ENCODE results near the gene SLC39A10.
"Not testable (repeated sequence)": the region's sequence is repeated elsewhere in the genome, so short reads cannot be mapped to it uniquely, and the experiment has no call there.

Gene SLC39A10

GRCh38 chr2:195645413-195645812 is 11.6 kb upstream of the SLC39A10 start:
- DNase-seq (ENCODE audit: low spot score), result no peak

GRCh38 chr2:195646424-195646823 is 10.6 kb upstream of the SLC39A10 start:
- no peak for DNase-seq (ENCODE audit: low spot score)

DNA sequence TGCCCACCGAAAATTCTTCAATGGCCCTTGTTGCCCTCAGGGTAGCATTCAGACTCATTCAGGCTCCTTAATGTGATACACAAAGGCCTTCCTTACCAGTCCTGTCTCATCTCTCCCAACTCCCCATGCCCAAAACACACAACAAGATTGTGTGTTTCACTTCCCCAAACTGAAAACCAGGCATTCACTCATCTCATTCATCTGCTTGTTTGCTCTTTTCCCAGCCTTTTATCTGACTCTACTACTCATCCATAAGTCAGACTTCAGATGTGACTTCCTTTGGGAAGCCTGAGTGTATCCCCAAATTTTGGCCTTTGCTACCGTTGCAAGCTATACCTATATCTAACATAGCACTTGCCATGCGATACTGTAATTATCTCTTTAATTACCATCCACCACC is 9.7 kb upstream of the SLC39A10 start:
- DNase-seq (ENCODE audit: low spot score), result no peak

DNA sequence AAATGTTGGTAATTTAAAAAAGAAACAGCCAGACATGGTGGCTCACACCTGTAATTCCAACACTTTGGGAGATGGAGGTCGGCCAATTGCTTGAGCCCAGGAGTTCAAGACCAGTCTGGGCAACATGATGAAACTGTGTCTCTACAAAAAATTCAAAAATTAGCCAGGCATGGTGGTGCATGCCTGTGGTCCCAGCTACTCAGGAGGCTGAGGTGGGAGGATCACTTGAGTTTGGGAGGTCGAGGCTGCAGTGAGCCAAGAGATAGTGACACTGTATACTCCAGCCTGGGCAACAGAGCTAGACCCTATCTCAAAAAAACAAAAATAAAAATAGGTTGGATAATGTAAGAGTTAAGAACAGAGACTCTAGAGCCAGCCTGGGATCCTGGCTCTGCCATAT is 8.7 kb upstream of the SLC39A10 start:
- not testable (repeated sequence) for DNase-seq (ENCODE audit: low spot score)

DNA sequence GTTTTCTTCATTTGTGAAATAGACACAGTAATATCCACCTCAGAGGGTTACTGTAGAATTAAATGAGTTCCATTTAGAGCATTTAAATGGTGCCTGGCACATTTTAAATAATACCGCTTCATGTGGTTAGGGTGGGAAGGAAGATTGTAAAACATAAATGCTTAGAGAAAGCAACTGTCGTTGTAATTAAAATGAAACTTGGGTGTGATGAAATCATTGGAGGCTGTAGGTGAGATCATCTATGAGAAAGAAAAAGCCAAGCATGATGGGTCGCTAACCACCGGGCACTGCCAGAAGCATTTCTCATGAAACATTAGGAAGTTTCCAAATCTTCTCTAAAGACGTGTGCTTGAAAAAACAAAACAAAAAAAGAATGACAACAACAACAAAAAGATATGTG is 8.2 kb upstream of the SLC39A10 start:
- no peak for DNase-seq (ENCODE audit: low spot score)

DNA sequence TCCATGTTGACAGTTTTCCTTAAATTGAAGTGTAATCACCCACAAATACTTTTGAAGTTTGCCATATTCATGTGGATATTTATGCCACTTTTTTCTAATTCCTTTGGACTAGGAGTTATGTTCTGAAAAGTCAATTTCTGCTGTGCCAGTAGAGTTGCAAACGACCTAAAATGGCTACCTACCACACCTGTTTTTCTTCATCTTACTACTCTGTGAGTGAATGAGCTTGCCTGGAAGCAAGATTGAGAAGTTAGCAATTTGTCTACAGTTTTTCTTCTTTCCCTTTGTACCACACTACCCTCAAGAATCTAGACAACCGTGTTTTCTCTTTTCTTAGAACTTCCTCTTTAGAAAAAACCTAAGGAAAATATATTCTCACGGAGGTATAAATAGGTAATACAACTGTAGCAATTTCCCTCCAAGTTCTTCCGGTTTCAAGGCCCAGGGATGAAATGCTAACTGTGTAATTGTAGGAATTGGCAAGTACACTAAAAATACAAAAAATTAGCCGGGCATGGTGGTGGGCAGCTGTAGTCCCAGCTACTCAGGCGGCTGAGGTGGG is 7.3 kb upstream of the SLC39A10 start:
- no peak for DNase-seq (ENCODE audit: low spot score)

- DNase-seq (ENCODE audit: low spot score), result no peak
Measured at GRCh38 chr2:195651046-195651445, 6.0 kb upstream of the SLC39A10 start.

- DNase-seq (ENCODE audit: low spot score), result no peak
Measured at GRCh38 chr2:195652911-195653310, 4.1 kb upstream of the SLC39A10 start.

DNA sequence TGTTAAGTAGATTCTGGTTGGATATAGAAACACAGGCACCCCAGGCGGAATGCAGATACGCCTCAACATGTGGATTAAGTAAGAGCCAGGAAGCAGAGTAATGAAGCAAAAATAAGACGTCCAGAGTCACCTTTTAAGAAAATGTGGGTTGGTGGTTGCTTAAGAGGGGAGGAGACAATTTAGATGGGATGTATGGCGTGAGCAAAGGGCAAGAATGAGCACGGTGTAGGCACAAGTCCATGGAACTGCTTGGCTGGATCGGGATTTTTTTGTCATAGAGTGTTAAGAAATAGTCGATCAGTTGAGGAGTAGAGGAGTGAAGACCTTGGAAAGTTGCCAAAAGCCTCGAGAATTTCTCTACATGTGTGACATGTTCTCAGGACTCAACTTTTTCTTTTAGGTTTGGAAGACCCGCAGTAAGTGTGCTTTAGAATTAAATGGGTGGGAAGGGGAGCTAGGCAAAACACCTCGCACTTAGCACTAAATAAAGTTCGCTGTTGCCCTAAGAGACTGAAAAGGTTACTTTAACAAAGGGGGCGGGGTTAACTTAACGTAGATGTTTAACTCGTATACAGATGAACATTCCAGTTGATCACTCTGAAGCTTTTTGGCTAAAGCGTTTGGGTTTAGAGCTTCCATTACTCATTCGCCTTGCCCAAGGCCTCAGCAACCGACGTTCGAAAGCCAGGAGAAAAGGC is 716 bp upstream of the SLC39A10 start:
- DNase-seq (ENCODE audit: low spot score), result no peak

GRCh38 chr2:195657634-195658540 is 861 bp downstream of the SLC39A10 start:
- no peak for DNase-seq (ENCODE audit: low spot score)

DNA sequence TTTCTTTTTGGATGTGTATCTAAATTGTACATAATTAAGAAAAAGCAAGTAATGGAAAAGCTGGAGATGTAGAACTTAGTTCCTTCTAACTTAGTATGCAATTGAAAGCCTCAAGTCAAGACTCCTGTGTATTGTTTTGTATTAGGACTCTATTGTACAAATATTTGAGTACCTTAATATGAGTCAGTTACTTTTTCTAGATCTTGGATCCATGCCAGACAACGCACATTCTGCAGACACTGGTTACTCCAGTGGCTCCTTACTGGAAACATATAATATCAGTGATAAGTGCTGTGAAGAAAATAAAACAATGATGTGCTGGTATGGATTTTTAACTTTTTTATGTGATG is 1.5 kb downstream of the SLC39A10 start:
- no peak for DNase-seq (ENCODE audit: low spot score)

DNA sequence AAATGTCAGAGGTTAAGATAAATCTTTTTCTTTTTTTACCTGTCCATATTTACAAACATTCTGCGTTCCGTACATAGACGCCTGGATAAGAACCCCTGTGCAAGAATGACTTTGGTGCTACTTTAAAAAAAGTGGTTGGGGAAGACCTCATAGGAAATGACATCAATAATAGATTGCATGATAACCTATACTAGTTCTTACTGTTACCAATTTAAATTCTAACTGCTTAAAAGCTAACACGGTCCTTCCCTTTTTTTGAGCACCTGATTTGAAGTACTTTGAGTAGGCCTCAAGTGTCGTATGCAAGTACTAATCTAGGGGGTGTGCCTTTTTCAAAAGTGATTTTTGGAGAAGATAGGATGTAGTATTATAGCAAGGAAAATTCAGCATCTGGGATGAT is 2.1 kb downstream of the SLC39A10 start:
- DNase-seq (ENCODE audit: low spot score), result no peak

DNA sequence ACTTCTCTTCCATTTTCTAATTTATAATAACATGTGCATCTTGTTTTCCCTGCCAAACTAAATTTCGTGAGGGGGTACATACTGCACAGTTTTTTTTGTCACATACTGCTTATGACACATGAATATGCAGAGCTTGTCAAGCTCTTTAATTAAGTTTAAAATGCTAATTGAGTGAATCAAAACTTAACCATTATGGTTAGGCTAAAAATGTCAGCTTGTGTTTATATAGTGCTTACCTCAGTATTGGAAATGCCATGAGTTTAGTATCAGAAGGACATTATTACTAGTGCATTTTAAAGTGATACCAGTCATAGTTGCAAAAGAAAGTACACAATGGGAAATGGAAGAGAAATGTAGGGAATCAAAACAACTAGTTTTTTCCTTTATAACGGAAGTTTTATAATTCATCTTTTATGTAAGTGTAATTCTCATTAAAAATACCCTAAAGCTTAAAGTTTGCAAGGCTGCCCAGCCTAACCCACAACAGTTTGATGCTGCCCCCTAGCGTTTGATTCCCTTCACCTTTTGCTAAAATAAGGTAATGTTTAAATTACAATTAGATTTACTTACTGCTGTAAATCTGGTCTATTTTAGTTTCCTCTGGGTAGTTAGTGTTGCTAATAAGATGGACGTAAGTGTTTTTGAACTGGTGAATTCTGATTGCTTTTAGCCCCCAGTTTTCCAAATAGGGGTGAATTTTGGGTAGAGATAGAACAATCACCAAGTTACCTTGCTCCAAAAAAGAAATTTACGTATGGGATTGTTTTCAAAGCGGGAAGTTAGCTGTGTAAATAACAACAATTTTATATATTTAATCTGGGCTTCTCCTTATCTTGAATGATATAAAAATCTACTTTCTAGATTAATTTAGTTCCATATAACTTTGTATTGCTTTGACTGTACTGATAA is 3.2 kb downstream of the SLC39A10 start:
- DNase-seq (ENCODE audit: low spot score), result peak; percentile 29

DNA sequence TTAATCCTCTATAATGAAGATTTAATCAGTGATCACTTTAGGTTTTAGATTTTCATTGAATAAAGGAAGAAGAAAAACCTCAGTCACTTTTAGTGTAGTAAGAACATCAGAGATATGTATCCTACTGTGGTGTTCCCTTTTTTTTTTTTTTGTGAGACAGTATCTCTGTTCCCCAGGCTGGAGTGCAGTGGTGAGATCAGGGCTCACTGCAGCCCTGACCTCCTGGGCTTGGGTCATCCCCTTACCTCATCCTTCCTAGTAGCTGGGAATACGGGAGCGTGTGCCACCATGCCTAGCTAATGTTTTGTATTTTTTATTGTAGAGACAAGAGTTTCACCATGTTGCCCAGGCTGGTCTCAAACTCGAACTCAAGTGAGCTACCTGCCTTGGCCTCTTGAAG is 5.1 kb downstream of the SLC39A10 start:
- DNase-seq (ENCODE audit: low spot score), result no peak

- no peak for DNase-seq (ENCODE audit: low spot score)
Measured at GRCh38 chr2:195663007-195663406, 6.0 kb downstream of the SLC39A10 start.

DNA sequence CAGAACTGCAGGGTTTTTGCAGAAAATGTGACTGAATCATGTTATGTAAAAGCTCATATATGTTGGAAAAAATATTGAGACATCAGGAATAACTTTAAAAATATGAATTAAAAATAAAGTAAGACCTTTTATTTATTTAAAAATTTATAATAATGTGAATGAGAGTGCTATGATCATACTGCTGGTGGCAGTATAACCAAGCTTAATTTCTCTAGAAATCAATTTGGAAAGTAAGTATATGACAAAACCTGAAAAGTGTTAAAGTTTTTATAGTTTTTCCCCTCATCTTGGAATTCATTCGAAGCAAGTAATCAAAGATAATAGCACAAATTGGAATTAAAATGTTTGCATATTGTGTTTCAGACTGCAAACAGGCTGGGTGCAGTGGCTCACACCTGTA is 7.5 kb downstream of the SLC39A10 start:
- no peak for DNase-seq (ENCODE audit: low spot score)

DNA sequence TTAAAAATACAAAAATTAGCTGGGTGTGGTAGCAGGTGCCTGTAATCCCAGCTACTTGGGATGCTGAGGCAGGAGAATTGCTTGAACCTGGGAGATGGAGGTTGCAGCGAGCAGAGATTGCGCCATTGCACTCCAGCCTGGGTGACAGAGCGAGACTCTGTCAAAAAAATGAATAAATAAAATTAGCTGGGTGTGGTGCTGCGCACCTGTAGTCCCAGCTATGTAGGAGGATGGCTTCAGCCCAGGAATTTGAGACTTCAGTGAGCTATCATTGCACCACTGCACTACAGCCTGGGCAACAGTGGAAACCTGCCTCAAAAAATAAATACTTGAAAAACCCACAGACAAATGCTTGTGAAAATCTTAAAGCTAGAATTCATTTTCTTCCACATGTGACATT is 8.1 kb downstream of the SLC39A10 start:
- not testable (repeated sequence) for DNase-seq (ENCODE audit: low spot score)

DNA sequence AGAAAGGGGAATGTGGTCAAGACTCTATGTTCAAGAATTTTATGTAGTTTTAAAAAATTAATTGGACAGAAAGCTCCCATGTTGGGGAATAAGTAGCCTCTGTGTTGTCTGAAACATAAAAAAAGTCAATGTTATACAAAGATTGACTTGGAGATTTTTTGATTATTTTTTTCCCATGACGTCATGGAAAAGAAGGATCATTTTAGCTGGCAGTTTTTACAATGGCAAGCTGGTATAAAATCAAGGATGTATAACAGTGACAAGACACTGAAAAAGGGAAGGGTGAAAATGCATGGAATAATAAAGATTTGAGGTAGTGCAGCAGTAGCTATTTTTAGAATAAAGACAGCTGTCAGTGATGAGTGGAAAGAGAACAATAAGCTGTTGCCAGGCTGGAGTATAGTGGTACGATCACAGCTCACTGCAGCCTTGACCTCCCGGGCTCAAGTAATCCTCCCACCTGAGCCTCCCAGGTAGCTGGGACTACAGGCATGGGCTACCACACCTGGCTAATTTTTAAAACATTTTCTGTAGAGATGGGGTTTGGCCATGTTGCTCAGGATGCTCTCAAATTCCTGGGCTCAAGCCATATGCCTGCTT is 9.2 kb downstream of the SLC39A10 start:
- DNase-seq (ENCODE audit: low spot score), result peak; percentile 14

- DNase-seq (ENCODE audit: low spot score), result no peak
Measured at GRCh38 chr2:195667974-195668373, 10.9 kb downstream of the SLC39A10 start.

GRCh38 chr2:195670191-195670590 is 13.2 kb downstream of the SLC39A10 start:
- no peak for DNase-seq (ENCODE audit: low spot score)

- no peak for DNase-seq (ENCODE audit: low spot score)
Measured at GRCh38 chr2:195671563-195671962, 14.5 kb downstream of the SLC39A10 start.

DNA sequence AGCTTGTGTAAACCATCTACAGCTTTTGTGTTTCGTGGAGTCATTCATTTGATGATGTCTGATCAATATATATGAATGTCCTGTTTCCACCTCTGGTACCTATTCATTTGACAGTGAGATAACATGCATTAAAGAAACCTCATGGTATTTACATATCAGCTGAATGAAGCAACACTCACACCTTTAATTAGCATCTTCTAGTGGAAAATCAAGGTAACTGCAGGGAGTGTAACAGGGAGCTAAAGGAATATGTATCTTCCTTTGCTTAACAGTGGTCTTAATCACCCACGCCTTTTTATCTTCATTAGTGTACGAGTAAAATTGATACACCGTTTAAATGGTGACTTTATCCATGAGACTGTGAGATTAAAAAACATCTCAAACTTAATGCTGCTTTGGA is 15.6 kb downstream of the SLC39A10 start:
- DNase-seq (ENCODE audit: low spot score), result no peak
